H1 (cell line): ENCODE results near the gene POLR1B. TPM values are rescaled to one million over a fixed set of nuclear protein-coding genes. Genes with fewer than 3 reads are reported as not detected.

Source experiments
- CTCF ChIA-PET: fragments of 300-600 bp; sonication (Branson Sonifier 250); formaldehyde crosslinking; loops from one replicate; lab custom pipeline; 2021; ENCODE audit not compliant: partially characterized antibody; lab: Charles Lee
- POLR2A ChIA-PET: fragments of 300-600 bp; sonication (Branson Sonifier 250); formaldehyde crosslinking; loops from one replicate; lab custom pipeline; 2021; ENCODE audit warnings: inconsistent platforms; ENCODE audit not compliant: partially characterized antibody; lab: Charles Lee
- DNase-seq, 2 experiments: peaks; one replicate each; pipeline versions ENCODE4 v3.0.0 to v3.0.0-alpha.2; 2010 to 2022; ENCODE audit warnings: low spot score in 2 of 2, low read depth in 1 of 2, mixed read lengths in 1 of 2
- FAIRE-seq: peaks from 2 replicates; lab custom pipeline; 2011; peaks lifted over from hg19 to GRCh38; lab: Jason Lieb, UNC
- H2AFZ ChIP-seq: 2 replicates; pipeline ENCODE4 v1.8.1; 2012; ENCODE audit warnings: low read length, inconsistent platforms
- H2AK5ac ChIP-seq: 2 replicates; pipeline ENCODE4 v1.6.1; 2013; ENCODE audit warnings: low read depth, low read length
- H2BK120ac ChIP-seq: replicated peaks from 2 replicates; pipeline ENCODE3; 2013; ENCODE audit warnings: low read depth, low read length, inconsistent platforms
- H2BK12ac ChIP-seq: 2 replicates; pipeline ENCODE4 v1.6.1; 2013; ENCODE audit warnings: low read depth, low read length
- H2BK15ac ChIP-seq: 2 replicates; pipeline ENCODE4 v1.6.1; 2013; ENCODE audit warnings: low read length
- H2BK20ac ChIP-seq: 2 replicates; pipeline ENCODE4 v1.6.1; 2013; ENCODE audit warnings: low read length
- H2BK5ac ChIP-seq: 2 replicates; pipeline ENCODE4 v1.6.1; 2013; ENCODE audit warnings: low read depth, low read length
- H3K14ac ChIP-seq: 2 replicates; pipeline ENCODE4 v1.6.1; 2013; ENCODE audit warnings: inconsistent platforms; ENCODE audit not compliant: insufficient read length
- H3K18ac ChIP-seq: 2 replicates; pipeline ENCODE4 v1.6.1; 2013; ENCODE audit warnings: low read length; ENCODE audit errors: extremely low read depth
- H3K23ac ChIP-seq: 2 replicates; pipeline ENCODE4 v1.6.1; 2013; ENCODE audit warnings: inconsistent platforms; ENCODE audit not compliant: insufficient read length
- H3K23me2 ChIP-seq: 2 replicates; pipeline ENCODE4 v1.6.1; 2013; ENCODE audit warnings: low read depth, low read length
- H3K27ac ChIP-seq: 2 replicates; pipeline ENCODE4 v1.6.1; 2011; ENCODE audit warnings: low read depth, low read length, inconsistent platforms
- H3K27me3 ChIP-seq, 4 experiments: replicated peaks in 1 of 4; 1 replicate in 1 of 4; 2 replicates in 3 of 4; pipeline versions ENCODE4 v1.6.1 to v1.8.1; 2011 to 2013; ENCODE audit warnings: low read length in 3 of 4, mild to moderate bottlenecking in 3 of 4, inconsistent platforms in 2 of 4, mixed read lengths in 2 of 4, moderate library complexity in 1 of 4; ENCODE audit not compliant: control insufficient read depth in 3 of 4, insufficient read depth in 3 of 4; ENCODE audit errors: extremely low read depth in 1 of 4
- H3K36me3 ChIP-seq, 4 experiments: 2 replicates each; pipeline versions ENCODE4 v1.6.1 to v1.8.1; 2011 to 2013; ENCODE audit warnings: mild to moderate bottlenecking in 4 of 4, low read length in 3 of 4, moderate library complexity in 2 of 4, control low read depth in 1 of 4, inconsistent platforms in 1 of 4; ENCODE audit not compliant: insufficient read depth in 4 of 4, control insufficient read depth in 2 of 4
- H3K4ac ChIP-seq: replicated peaks from 2 replicates; pipeline ENCODE3; 2013; ENCODE audit warnings: low read length, low read depth, mixed read lengths, inconsistent platforms; ENCODE audit not compliant: insufficient read length
- H3K4me1 ChIP-seq, 4 experiments: replicated peaks in 1 of 4; 1 replicate in 1 of 4; 2 replicates in 3 of 4; pipeline versions ENCODE4 v1.6.1 to v1.8.1; 2011 to 2013; ENCODE audit warnings: low read length in 3 of 4, inconsistent platforms in 2 of 4, mixed read lengths in 1 of 4; ENCODE audit not compliant: insufficient read depth in 4 of 4, control insufficient read depth in 3 of 4
- H3K4me2 ChIP-seq, 2 experiments: 2 replicates each; pipeline versions ENCODE4 v1.6.1 to v1.8.1; 2011 to 2013; ENCODE audit warnings: low read depth in 2 of 2, low read length in 2 of 2, control low read depth in 1 of 2, inconsistent platforms in 1 of 2, mild to moderate bottlenecking in 1 of 2; ENCODE audit not compliant: insufficient read depth in 1 of 2
- H3K4me3 ChIP-seq, 4 experiments: fragments of 200-600, 300-600 bp in 1 of 4; sonication (generic), shearing (Covaris generic), sonication (Bioruptor Twin) in 1 of 4; 2 replicates each; pipeline versions ENCODE4 v1.5.1 to v1.8.1; 2011 to 2016; ENCODE audit warnings: low read length in 4 of 4, low read depth in 3 of 4, control low read depth in 2 of 4, inconsistent platforms in 2 of 4, mild to moderate bottlenecking in 2 of 4, mixed read lengths in 1 of 4, moderate library complexity in 1 of 4; ENCODE audit not compliant: insufficient read depth in 2 of 4; ENCODE audit errors: extremely low read depth in 1 of 4
- H3K56ac ChIP-seq: replicated peaks from 2 replicates; pipeline ENCODE3; 2013; ENCODE audit warnings: low read depth, mild to moderate bottlenecking, mixed read lengths, low read length, inconsistent platforms; ENCODE audit not compliant: insufficient read length
- H3K79me1 ChIP-seq: 2 replicates; pipeline ENCODE4 v1.6.1; 2013; ENCODE audit warnings: low read depth, low read length, control low read depth
- H3K79me2 ChIP-seq, 2 experiments: 2 replicates each; pipeline versions ENCODE4 v1.6.1 to v1.8.1; 2012 to 2013; ENCODE audit warnings: low read length in 2 of 2, mild to moderate bottlenecking in 2 of 2, inconsistent platforms in 1 of 2; ENCODE audit not compliant: insufficient read depth in 2 of 2, control insufficient read depth in 1 of 2
- H3K9ac ChIP-seq, 4 experiments: replicated peaks in 1 of 4; 1 replicate in 1 of 4; 2 replicates in 3 of 4; pipeline versions ENCODE4 v1.6.1 to v1.8.1; 2011 to 2013; ENCODE audit warnings: low read depth in 3 of 4, low read length in 3 of 4, control low read depth in 2 of 4, mild to moderate bottlenecking in 2 of 4, moderate library complexity in 2 of 4, inconsistent platforms in 1 of 4; ENCODE audit errors: extremely low read depth in 1 of 4
- H3K9me3 ChIP-seq, 2 experiments: 2 replicates each; pipeline versions ENCODE4 v1.6.1 to v1.8.1; 2012 to 2013; ENCODE audit warnings: mild to moderate bottlenecking in 2 of 2, moderate library complexity in 2 of 2, control low read depth in 1 of 2, inconsistent platforms in 1 of 2, low read depth in 1 of 2, low read length in 1 of 2, mixed read lengths in 1 of 2; ENCODE audit not compliant: insufficient read depth in 2 of 2
- H4K20me1 ChIP-seq, 2 experiments: replicated peaks in 1 of 2; 2 replicates each; pipeline versions ENCODE3 to v1.8.1; 2011 to 2013; ENCODE audit warnings: inconsistent platforms in 2 of 2, low read length in 2 of 2, mild to moderate bottlenecking in 1 of 2; ENCODE audit not compliant: insufficient read depth in 2 of 2, control insufficient read depth in 1 of 2
- H4K5ac ChIP-seq: 2 replicates; pipeline ENCODE4 v1.6.1; 2013; ENCODE audit warnings: low read length, low read depth, mixed read lengths, inconsistent platforms; ENCODE audit not compliant: insufficient read length
- H4K8ac ChIP-seq: 2 replicates; pipeline ENCODE4 v1.8.0; 2013; ENCODE audit warnings: mild to moderate bottlenecking, moderate library complexity, low read length, inconsistent platforms; ENCODE audit not compliant: insufficient read depth; ENCODE audit errors: extremely low read depth
- H4K91ac ChIP-seq: replicated peaks from 2 replicates; pipeline ENCODE3; 2013; ENCODE audit warnings: low read length, mixed read lengths, inconsistent platforms; ENCODE audit not compliant: insufficient read length
- ATF3 ChIP-seq: IDR thresholded peaks from 2 replicates; pipeline ENCODE4 v1.6.1; 2011; ENCODE audit warnings: low read depth, mild to moderate bottlenecking, low read length; ENCODE audit not compliant: insufficient read depth
- CBX5 ChIP-seq: fragments of 300-800, 300-1000 bp; sonication (generic); IDR thresholded peaks from 2 replicates; pipeline ENCODE4 v1.7.1; 2016; ENCODE audit warnings: antibody characterized with exemption, low read length, low read depth
- EZH2 ChIP-seq: fragments of 200-600 bp; sonication (generic); IDR thresholded peaks from 2 replicates; pipeline ENCODE4 v1.7.1; 2012; ENCODE audit warnings: low read depth, mild to moderate bottlenecking, moderate library complexity, low read length, inconsistent platforms; ENCODE audit not compliant: severe bottlenecking
- HDAC2 ChIP-seq, 2 experiments: fragments of 300-600 bp in 1 of 2; sonication (generic) in 1 of 2; IDR thresholded peaks; 2 replicates each; pipeline ENCODE4 v1.6.1; 2011 to 2012; ENCODE audit warnings: low read depth in 2 of 2, low read length in 2 of 2, mild to moderate bottlenecking in 2 of 2, moderate library complexity in 2 of 2, borderline replicate concordance in 1 of 2, inconsistent platforms in 1 of 2
- KDM5A ChIP-seq: fragments of 200-600 bp; IDR thresholded peaks from 2 replicates; pipeline ENCODE4 v1.7.1; 2012; ENCODE audit warnings: mild to moderate bottlenecking, low read length, inconsistent platforms, mixed read lengths
- YY1 ChIP-seq: IDR thresholded peaks from 2 replicates; pipeline ENCODE4 v1.6.1; 2011; ENCODE audit warnings: low read depth, mild to moderate bottlenecking, low read length
- WGBS, 2 experiments: shearing (Covaris generic) in 1 of 2; methylation state at CpG; one replicate each; pipeline versions ENCODE4 v1.1.6 to v1.1.7; 2013 to 2015; ENCODE audit warnings: low lambda C conversion rate in 2 of 2, mixed read lengths in 2 of 2, inconsistent platforms in 1 of 2, low coverage in 1 of 2, missing lambda C conversion rate in 1 of 2; ENCODE audit not compliant: insufficient replicate concordance in 2 of 2, insufficient coverage in 1 of 2, insufficient read length in 1 of 2; ENCODE audit errors: extremely low coverage in 1 of 2, missing lambda C conversion rate in 1 of 2; 5-methylcytosine and 5-hydroxymethylcytosine counted together
- polyA plus RNA-seq, 7 experiments: library from polyadenylated mRNA; depleted of rRNA in 3 of 7; stranded (reverse) in 5 of 7; unstranded in 2 of 7; fragments of >200 nt in 5 of 7; fragments of 200-250 nt in 2 of 7; gene quantifications; 1 replicate in 5 of 7; 2 replicates in 1 of 7; 4 replicates in 1 of 7; pipeline versions ENCODE4 v1.2.1 to v1.2.3, GENCODE V29; 2011 to 2013; ENCODE audit warnings: missing spikeins in 2 of 7, mixed read lengths in 2 of 7
- total RNA-seq: library from RNA; stranded (reverse); fragmentation: NEBNext Ultra II Directional; extraction: Animal tissue kit (Norgen Biotek cat#: 25700); gene quantifications from 2 replicates; pipeline ENCODE4 v1.2.1, GENCODE V29; 2021

The POLR1B gene
- total and polyA plus RNA-seq, 2 of the 8 experiments (the other 6 are each of a cell fraction or from before 2014, with no cell fraction given) = 24.3 to 69.4 TPM

- no peak overlapping the region for H2AFZ ChIP-seq
Observed at GRCh38 chr2:112600634-112601033, 58.4 kb downstream of the POLR1B start.

More at GRCh38 chr2:112600634-112601033, 58.4 kb downstream of the POLR1B start:
- H3K14ac ChIP-seq = no peak overlapping the region
- FAIRE-seq (no peak), DNase-seq (no peak)
- no peak overlapping the region for H4K5ac ChIP-seq
- H3K4ac ChIP-seq = no peak overlapping the region
- no peak overlapping the region for H2BK15ac ChIP-seq
- no peak overlapping the region for H3K9ac ChIP-seq
- no peaks in the 10 kb centered on the region for H3K79me1 ChIP-seq
- no peaks in the 10 kb centered on the region for H3K4me1 ChIP-seq
- ChIA-PET POLR2A (interaction anchor here (0.7 to 1.5 kb wide), 4 partner anchors 14 to 712 kb away, joined by 3 to 7 read pairs (median 4); partner anchors contain the start of gene SLC20A1), CTCF (interaction anchor here (0.6 to 8.9 kb wide), 28 partner anchors 10 to 644 kb away, joined by 3 to 65 read pairs (median 4); partner anchors contain the start of genes CHCHD5 and SLC20A1)
- H3K4me2 ChIP-seq = no peak overlapping the region
- no peak overlapping the region for H3K4me3 ChIP-seq
- H3K56ac ChIP-seq = no peak overlapping the region
- WGBS, 2 experiments = 93% methylated on average over 3 of the region's 3 CpGs; no CpG with 5 or more reads in 1 of the 2 experiments
- H2BK120ac ChIP-seq = no peak overlapping the region
- H3K36me3 ChIP-seq = no peaks in the 10 kb centered on the region
- H4K91ac ChIP-seq = no peak overlapping the region
- H4K8ac ChIP-seq = no peak overlapping the region
- H2BK12ac ChIP-seq = no peak overlapping the region
- no peak overlapping the region for H2BK5ac ChIP-seq
- H2AK5ac ChIP-seq = no peak overlapping the region
- no peak overlapping the region for H3K23ac ChIP-seq
- no peaks in the 10 kb centered on the region for H3K27me3 ChIP-seq
- H3K27ac ChIP-seq = no peak overlapping the region
- H3K18ac ChIP-seq = no peak overlapping the region
- H3K79me2 ChIP-seq = no peaks in the 10 kb centered on the region
- H3K23me2 ChIP-seq = no peaks in the 10 kb centered on the region
- H4K20me1 ChIP-seq = no peaks in the 10 kb centered on the region
- H2BK20ac ChIP-seq = no peak overlapping the region
- H3K9me3 ChIP-seq = no peaks in the 10 kb centered on the region
- TF ChIP-seq CBX5 = no peak
- no peak for TF ChIP-seq EZH2
- TF ChIP-seq KDM5A = no peak
- TF ChIP-seq HDAC2 (IDR thresholded peaks at IDR 0.05; ENCODE audit: borderline replicate concordance in 1 of 2, low read depth in 2 of 2, low read length in 2 of 2) = no peak
- no peak for TF ChIP-seq YY1
- no peak for TF ChIP-seq ATF3
- TF ChIP-seq, all 59 proteins: peak for 0
